Keratinocyte (primary cell): ENCODE data around the gene AFMID.

Experiments
- EZH2 ChIP-seq: IDR thresholded peaks from one replicate; pipeline ENCODE4 v1.6.1; 2012; ENCODE audit warnings: inconsistent platforms, mild to moderate bottlenecking, low read length, moderate library complexity
- TF ChIP-seq, protein P1 (sequence below), 3 experiments: IDR thresholded peaks in 1 of 3; conservative IDR thresholded peaks in 1 of 3; optimal IDR thresholded peaks in 1 of 3; 2 replicates in 2 of 3; 3 replicates in 1 of 3; pipeline versions ENCODE3 to v1.5.1; 2011; ENCODE audit warnings: low read length in 3 of 3, mild to moderate bottlenecking in 3 of 3, moderate library complexity in 2 of 3, control low read depth in 1 of 3, inconsistent platforms in 1 of 3; ENCODE audit not compliant: insufficient read depth in 2 of 3; ENCODE audit errors: extremely low read depth in 1 of 3

DNA sequence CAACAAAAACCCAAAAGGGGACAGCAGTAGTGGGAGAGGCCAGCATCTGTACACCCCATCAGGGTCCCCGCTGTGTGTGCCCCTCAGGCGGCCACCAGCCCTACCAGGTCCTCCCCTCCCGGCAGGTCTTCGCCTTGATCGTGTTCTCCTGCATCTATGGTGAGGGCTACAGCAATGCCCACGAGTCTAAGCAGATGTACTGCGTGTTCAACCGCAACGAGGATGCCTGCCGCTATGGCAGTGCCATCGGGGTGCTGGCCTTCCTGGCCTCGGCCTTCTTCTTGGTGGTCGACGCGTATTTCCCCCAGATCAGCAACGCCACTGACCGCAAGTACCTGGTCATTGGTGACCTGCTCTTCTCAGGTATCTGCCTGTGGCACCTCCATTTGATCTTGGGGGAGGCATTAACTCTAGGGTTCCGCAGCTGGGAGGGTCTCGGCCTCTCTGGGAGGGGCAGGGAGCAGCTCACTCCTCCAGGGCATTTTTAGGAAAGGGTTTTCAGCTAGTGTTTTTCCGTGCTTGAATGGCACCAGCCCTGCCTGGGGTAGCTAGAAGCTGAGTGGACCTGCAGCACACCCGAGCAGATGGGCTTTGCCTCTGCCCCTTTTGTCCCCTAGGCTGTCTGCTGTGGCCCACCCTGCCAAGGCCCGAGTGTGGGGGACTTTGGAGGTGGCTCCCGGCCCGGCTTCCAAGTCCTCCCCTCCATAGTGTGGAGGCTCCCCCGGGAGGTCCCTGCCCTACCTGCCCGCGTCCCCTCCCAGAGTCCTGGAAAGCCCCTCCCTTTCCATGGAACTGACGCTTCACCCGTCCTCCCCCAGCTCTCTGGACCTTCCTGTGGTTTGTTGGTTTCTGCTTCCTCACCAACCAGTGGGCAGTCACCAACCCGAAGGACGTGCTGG lies 16.2 kb upstream of the AFMID start:
- TF ChIP-seq, protein P1, sequence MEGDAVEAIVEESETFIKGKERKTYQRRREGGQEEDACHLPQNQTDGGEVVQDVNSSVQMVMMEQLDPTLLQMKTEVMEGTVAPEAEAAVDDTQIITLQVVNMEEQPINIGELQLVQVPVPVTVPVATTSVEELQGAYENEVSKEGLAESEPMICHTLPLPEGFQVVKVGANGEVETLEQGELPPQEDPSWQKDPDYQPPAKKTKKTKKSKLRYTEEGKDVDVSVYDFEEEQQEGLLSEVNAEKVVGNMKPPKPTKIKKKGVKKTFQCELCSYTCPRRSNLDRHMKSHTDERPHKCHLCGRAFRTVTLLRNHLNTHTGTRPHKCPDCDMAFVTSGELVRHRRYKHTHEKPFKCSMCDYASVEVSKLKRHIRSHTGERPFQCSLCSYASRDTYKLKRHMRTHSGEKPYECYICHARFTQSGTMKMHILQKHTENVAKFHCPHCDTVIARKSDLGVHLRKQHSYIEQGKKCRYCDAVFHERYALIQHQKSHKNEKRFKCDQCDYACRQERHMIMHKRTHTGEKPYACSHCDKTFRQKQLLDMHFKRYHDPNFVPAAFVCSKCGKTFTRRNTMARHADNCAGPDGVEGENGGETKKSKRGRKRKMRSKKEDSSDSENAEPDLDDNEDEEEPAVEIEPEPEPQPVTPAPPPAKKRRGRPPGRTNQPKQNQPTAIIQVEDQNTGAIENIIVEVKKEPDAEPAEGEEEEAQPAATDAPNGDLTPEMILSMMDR (optimal IDR thresholded peaks at IDR 0.05 in 1 of 3, IDR thresholded peaks at IDR 0.05 in 1 of 3, conservative IDR thresholded peaks at IDR 0.05 in 1 of 3; ENCODE audit: extremely low read depth in 1 of 3, insufficient read depth in 2 of 3, low read length in 3 of 3): no peak
- TF ChIP-seq EZH2: no peak
